ENCODE measurements around the gene RELL1.

- no peak for TF ChIP-seq CTCF (IDR thresholded peaks at IDR 0.05)
- TF ChIP-seq EZH2 (IDR thresholded peaks at IDR 0.05; ENCODE audit: borderline replicate concordance, insufficient read depth, low read depth, low read length, poor library complexity, severe bottlenecking), result no peak
These were observed 32.6 kb downstream of the RELL1 start for GRCh38 chr4:37653601-37654000.

Measured in B cell (primary cell).